Hepatocyte (in vitro differentiated cells): Measurements from ENCODE around the gene TMEM242. TPM values are rescaled to one million over a fixed set of nuclear protein-coding genes. Genes with fewer than 3 reads are reported as not detected.

Experiments
- DNase-seq: peaks from one replicate; pipeline ENCODE4 v3.0.0-alpha.2; 2016; ENCODE audit warnings: low spot score
- H2AFZ ChIP-seq: fragments of 200-600 bp; sonication (generic); 2 replicates; pipeline ENCODE4 v1.6.0; 2016; ENCODE audit warnings: antibody characterized with exemption, mild to moderate bottlenecking
- H3K27ac ChIP-seq: fragments of 200-600 bp; sonication (generic); 2 replicates; pipeline ENCODE4 v1.5.1; 2016; ENCODE audit warnings: mild to moderate bottlenecking
- H3K27me3 ChIP-seq: fragments of 200-600 bp; sonication (generic); 2 replicates; pipeline ENCODE4 v1.6.1; 2016
- H3K36me3 ChIP-seq: fragments of 200-600 bp; sonication (generic); replicated peaks from 2 replicates; pipeline ENCODE4 v1.5.1; 2016; ENCODE audit warnings: low read depth; ENCODE audit not compliant: insufficient read depth
- H3K4me1 ChIP-seq: fragments of 200-600 bp; sonication (generic); 2 replicates; pipeline ENCODE4 v1.5.1; 2016; ENCODE audit warnings: mild to moderate bottlenecking, moderate library complexity; ENCODE audit not compliant: insufficient read depth
- H3K4me2 ChIP-seq: fragments of 200-600 bp; sonication (generic); 2 replicates; pipeline ENCODE4 v1.6.0; 2016
- H3K4me3 ChIP-seq: fragments of 200-600 bp; sonication (generic); 2 replicates; pipeline ENCODE4 v1.5.1; 2016; ENCODE audit warnings: mild to moderate bottlenecking
- H3K79me2 ChIP-seq: fragments of 200-600 bp; sonication (generic); 2 replicates; pipeline ENCODE4 v1.6.0; 2017; ENCODE audit warnings: mild to moderate bottlenecking
- H3K9me2 ChIP-seq: fragments of 200-600 bp; sonication (generic); replicated peaks from 2 replicates; pipeline ENCODE4 v1.6.0; 2017; ENCODE audit warnings: mild to moderate bottlenecking; ENCODE audit not compliant: insufficient read depth
- H3K9me3 ChIP-seq: fragments of 200-600 bp; sonication (generic); 2 replicates; pipeline ENCODE4 v1.5.1; 2016; ENCODE audit warnings: low read depth, mild to moderate bottlenecking
- H4K20me1 ChIP-seq: fragments of 200-600 bp; sonication (generic); 2 replicates; pipeline ENCODE4 v1.6.0; 2016; ENCODE audit warnings: mild to moderate bottlenecking; ENCODE audit not compliant: insufficient read depth, poor library complexity, severe bottlenecking
- CTCF ChIP-seq: fragments of 200-600 bp; sonication (generic); IDR thresholded peaks from 2 replicates; pipeline ENCODE4 v1.5.1; 2016; ENCODE audit warnings: antibody characterized with exemption, mild to moderate bottlenecking; ENCODE audit not compliant: poor library complexity
- EZH2 ChIP-seq: fragments of 200-600 bp; sonication (generic); IDR thresholded peaks from 2 replicates; pipeline ENCODE4 v1.6.1; 2016; ENCODE audit warnings: antibody characterized with exemption, mild to moderate bottlenecking, borderline replicate concordance
- EZH2phosphoT487 ChIP-seq: fragments of 200-600 bp; sonication (generic); IDR thresholded peaks from one replicate; pipeline ENCODE4 v1.6.1; 2018; ENCODE audit warnings: antibody characterized with exemption, mild to moderate bottlenecking, low read depth, moderate library complexity; ENCODE audit not compliant: unreplicated experiment, severe bottlenecking
- WGBS: methylation state at CpG from one replicate; pipeline ENCODE4 v1.1.6; 2016; ENCODE audit warnings: low lambda C conversion rate; ENCODE audit errors: missing lambda C conversion rate; 5-methylcytosine and 5-hydroxymethylcytosine counted together
- polyA plus RNA-seq: library from polyadenylated mRNA; unstranded; fragments of >200 nt; fragmentation: Nextera tagmentation; extraction: Ambion mirVana; gene quantifications from 2 replicates; pipeline ENCODE4 v1.2.1, GENCODE V29; 2016
- total RNA-seq: library from RNA; depleted of rRNA; stranded (reverse); fragments of >200 nt; gene quantifications from 2 replicates; pipeline ENCODE4 v1.2.3, GENCODE V29; 2014

TMEM242 gene
- total and polyA plus RNA-seq, 2 experiments from 2014 or later: 9.0 to 13.7 TPM

- no peaks in the 10 kb centered on the region for H3K27me3 ChIP-seq
- 89% methylated on average over 7 of the region's 7 CpGs for WGBS
- H3K79me2 ChIP-seq: no peaks in the 10 kb centered on the region
- no peaks in the 10 kb centered on the region for H3K9me2 ChIP-seq
- no peaks in the 10 kb centered on the region for H3K36me3 ChIP-seq
- no peak overlapping the region for H3K4me2 ChIP-seq
- no peak for TF ChIP-seq CTCF
- no peak for TF ChIP-seq EZH2phosphoT487
- no peak for TF ChIP-seq EZH2
- H3K4me1 ChIP-seq: peaks cover 26% of the 10 kb centered on the region
- no peaks in the 10 kb centered on the region for H4K20me1 ChIP-seq
- no peak overlapping the region for H2AFZ ChIP-seq
- no peak for DNase-seq
- no peaks in the 10 kb centered on the region for H3K9me3 ChIP-seq
- H3K27ac ChIP-seq: no peak overlapping the region
- H3K4me3 ChIP-seq: no peak overlapping the region
Measured at GRCh38 chr6:157272372-157272771, 50.9 kb downstream of the TMEM242 start.

GRCh38 chr6:157271911-157272310 lies 51.4 kb downstream of the TMEM242 start:
- no peaks in the 10 kb centered on the region for H3K79me2 ChIP-seq
- no peaks in the 10 kb centered on the region for H3K9me3 ChIP-seq

DNA sequence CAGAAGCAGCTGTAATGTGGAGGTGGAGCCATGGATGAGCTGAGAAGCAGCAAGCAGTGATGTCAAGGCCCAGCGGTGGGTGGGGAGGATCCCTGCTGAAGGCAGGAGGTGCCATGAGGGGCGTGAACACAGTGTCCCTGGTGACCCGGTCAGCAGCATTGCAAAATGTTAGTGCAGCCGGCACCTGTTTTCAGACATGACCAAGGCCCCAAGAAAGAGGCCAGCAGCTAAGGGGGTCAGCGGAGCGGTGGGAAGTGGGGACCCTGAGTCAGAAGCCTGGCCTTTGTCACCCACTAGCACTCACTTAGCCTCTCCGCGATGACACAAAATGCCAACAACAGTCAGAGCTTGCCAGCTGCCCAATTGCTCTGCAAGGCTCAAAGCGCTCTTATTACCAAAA lies 51.9 kb downstream of the TMEM242 start:
- Histone ChIP-seq H3K36me3 (no peaks in the 10 kb centered on the region), H3K79me2 (no peaks in the 10 kb centered on the region), H2AFZ (no peak overlapping the region), H3K4me1 (peaks cover 23% of the 10 kb centered on the region), H3K9me3 (no peaks in the 10 kb centered on the region), H3K27ac (no peak overlapping the region), H3K27me3 (no peaks in the 10 kb centered on the region), H3K4me3 (no peak overlapping the region), H3K9me2 (no peaks in the 10 kb centered on the region), H3K4me2 (no peak overlapping the region), H4K20me1 (no peaks in the 10 kb centered on the region)
- 97% methylated on average over 9 of the region's 9 CpGs for WGBS
- no peak for TF ChIP-seq EZH2
- no peak for TF ChIP-seq CTCF
- no peak for TF ChIP-seq EZH2phosphoT487
- DNase-seq: no peak

More at GRCh38 chr6:157271911-157272310, 51.4 kb downstream of the TMEM242 start:
- Histone ChIP-seq H3K4me3 (no peak overlapping the region), H3K4me2 (no peak overlapping the region), H3K27me3 (no peaks in the 10 kb centered on the region), H3K27ac (no peak overlapping the region), H2AFZ (no peak overlapping the region), H3K36me3 (no peaks in the 10 kb centered on the region), H3K4me1 (peaks cover 26% of the 10 kb centered on the region), H4K20me1 (no peaks in the 10 kb centered on the region), H3K9me2 (no peaks in the 10 kb centered on the region)
- WGBS: 94% methylated on average over 4 of the region's 4 CpGs
- TF ChIP-seq EZH2 (no peak), EZH2phosphoT487 (no peak), CTCF (no peak)
- DNase-seq: no peak

DNA sequence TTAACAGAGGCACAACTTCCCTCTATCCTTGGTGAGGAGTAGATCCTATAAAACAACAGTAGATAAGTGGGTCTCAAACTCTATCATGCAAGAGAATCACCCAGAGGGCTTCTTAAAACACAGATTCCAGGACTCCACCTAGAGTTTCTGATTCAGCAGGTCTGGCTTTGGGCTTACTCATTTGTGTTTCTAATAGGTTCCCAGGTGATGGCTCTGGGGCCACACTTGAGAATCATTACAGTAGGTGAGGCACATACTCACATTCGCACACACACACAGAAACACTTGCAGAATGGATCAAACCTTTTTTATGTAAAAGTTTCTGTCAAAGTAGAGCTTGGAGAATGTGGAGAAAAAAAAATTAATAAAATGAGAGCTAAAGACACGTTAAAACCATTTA lies 52.4 kb downstream of the TMEM242 start:
- Histone ChIP-seq H2AFZ (no peak overlapping the region), H3K4me3 (no peak overlapping the region), H3K9me3 (no peaks in the 10 kb centered on the region), H3K27ac (no peak overlapping the region), H4K20me1 (no peaks in the 10 kb centered on the region), H3K79me2 (no peaks in the 10 kb centered on the region), H3K4me1 (peaks cover 21% of the 10 kb centered on the region), H3K27me3 (no peaks in the 10 kb centered on the region), H3K36me3 (no peaks in the 10 kb centered on the region), H3K9me2 (no peaks in the 10 kb centered on the region), H3K4me2 (no peak overlapping the region)
- DNase-seq: no peak
- no peak for TF ChIP-seq CTCF
- TF ChIP-seq EZH2: no peak
- no peak for TF ChIP-seq EZH2phosphoT487
- 93% methylated on average over 2 of the region's 2 CpGs for WGBS
